HEK293 (cell line): ENCODE measurements around the gene CMTM2.
A peak's percentile ranks its signal among the peaks of the same experiment; 100 is the strongest.

Experiments
- CTCF ChIA-PET: fragments of 350-600 bp; formaldehyde crosslinking; extraction: SDS; loops from one replicate; lab custom pipeline; 2021; ENCODE audit warnings: antibody characterized with exemption; lab: Yijun Ruan, JAX
- POLR2A ChIA-PET: fragments of 300-600 bp; formaldehyde crosslinking; extraction: SDS; loops from one replicate; lab custom pipeline; 2020; ENCODE audit warnings: antibody characterized with exemption, inconsistent platforms; lab: Yijun Ruan, JAX
- H3K27ac ChIP-seq: fragments of 200-500 bp; sonication (Bioruptor generic); 2 replicates; pipeline ENCODE4 v1.5.1; 2014; ENCODE audit warnings: low read depth, low read length, control low read depth, inconsistent platforms; ENCODE audit errors: extremely low read depth
- H3K36me3 ChIP-seq, 2 experiments: fragments of 200-500 bp in 1 of 2; sonication (Bioruptor generic) in 1 of 2; 1 replicate in 1 of 2; 2 replicates in 1 of 2; pipeline ENCODE4 v1.5.1; 2014 to 2017; ENCODE audit warnings: inconsistent platforms in 2 of 2, low read length in 2 of 2; ENCODE audit not compliant: control insufficient read depth in 2 of 2, insufficient read depth in 1 of 2
- H3K4me1 ChIP-seq: fragments of 200-500 bp; sonication (Bioruptor generic); 2 replicates; pipeline ENCODE4 v1.5.1; 2014; ENCODE audit warnings: mild to moderate bottlenecking, low read length, inconsistent platforms; ENCODE audit not compliant: control insufficient read depth, insufficient read depth
- H3K4me3 ChIP-seq: 2 replicates; pipeline ENCODE4 v1.5.1; 2011; ENCODE audit warnings: low read depth, mild to moderate bottlenecking, control low read depth, low read length, moderate library complexity
- H3K9me3 ChIP-seq: fragments of 200-500 bp; sonication (Bioruptor generic); 2 replicates; pipeline ENCODE4 v1.5.1; 2014; ENCODE audit warnings: low read depth, low read length, inconsistent platforms; ENCODE audit not compliant: control insufficient read depth, insufficient read depth
- ELK4 ChIP-seq: IDR thresholded peaks from 2 replicates; pipeline ENCODE4 v1.6.1; 2011; ENCODE audit warnings: mild to moderate bottlenecking, low read depth, low read length, borderline replicate concordance
- KLF9 ChIP-seq: fragments of 450-650 bp; formaldehyde crosslinking; IDR thresholded peaks from 2 replicates; pipeline ENCODE4 v1.5.1; 2016; ENCODE audit warnings: missing biosample characterization, missing genetic modification characterization, low read depth
- MYNN ChIP-seq: fragments of 450-650 bp; formaldehyde crosslinking; IDR thresholded peaks from 2 replicates; pipeline ENCODE4 v1.5.1; 2016; ENCODE audit warnings: missing biosample characterization, missing genetic modification characterization, borderline replicate concordance
- YY2 ChIP-seq: fragments of 450-650 bp; formaldehyde crosslinking; IDR thresholded peaks from 2 replicates; pipeline ENCODE4 v1.5.1; 2016; ENCODE audit warnings: missing biosample characterization, missing genetic modification characterization
- ZBTB20 ChIP-seq: fragments of 450-650 bp; formaldehyde crosslinking; IDR thresholded peaks from 2 replicates; pipeline ENCODE4 v1.5.1; 2016; ENCODE audit warnings: missing biosample characterization, missing genetic modification characterization
- ZBTB7A ChIP-seq: fragments of 450-650 bp; formaldehyde crosslinking; IDR thresholded peaks from 2 replicates; pipeline ENCODE4 v1.5.1; 2016; ENCODE audit warnings: low read depth, missing biosample characterization, missing genetic modification characterization
- ZNF114 ChIP-seq: fragments of 450-650 bp; formaldehyde crosslinking; IDR thresholded peaks from 2 replicates; pipeline ENCODE4 v1.5.0; 2017; ENCODE audit warnings: missing biosample characterization, missing genetic modification characterization
- ZNF132 ChIP-seq: fragments of 450-650 bp; formaldehyde crosslinking; IDR thresholded peaks from 2 replicates; pipeline ENCODE4 v1.5.1; 2017; ENCODE audit warnings: missing biosample characterization, missing genetic modification characterization, borderline replicate concordance
- ZNF335 ChIP-seq: fragments of 450-650 bp; formaldehyde crosslinking; conservative IDR thresholded peaks from 2 replicates; pipeline ENCODE4 v1.5.1; 2016; ENCODE audit warnings: missing biosample characterization, missing genetic modification characterization
- ZNF362 ChIP-seq: fragments of 450-650 bp; formaldehyde crosslinking; IDR thresholded peaks from 2 replicates; pipeline ENCODE4 v1.5.1; 2016; ENCODE audit warnings: missing biosample characterization, missing genetic modification characterization
- ZNF423 ChIP-seq: fragments of 450-650 bp; formaldehyde crosslinking; IDR thresholded peaks from 2 replicates; pipeline ENCODE4 v1.5.1; 2016; ENCODE audit warnings: missing biosample characterization, missing genetic modification characterization
- ZNF48 ChIP-seq: fragments of 450-650 bp; formaldehyde crosslinking; IDR thresholded peaks from 2 replicates; pipeline ENCODE4 v1.5.1; 2016; ENCODE audit warnings: missing biosample characterization, missing genetic modification characterization
- ZNF510 ChIP-seq: fragments of 450-650 bp; formaldehyde crosslinking; IDR thresholded peaks from 2 replicates; pipeline ENCODE4 v1.5.1; 2018; ENCODE audit warnings: mild to moderate bottlenecking, missing genetic modification characterization, missing biosample characterization; ENCODE audit not compliant: insufficient replicate concordance
- ZNF645 ChIP-seq: fragments of 450-650 bp; formaldehyde crosslinking; IDR thresholded peaks from 2 replicates; pipeline ENCODE4; 2016; ENCODE audit warnings: missing biosample characterization, missing genetic modification characterization
- ZNF704 ChIP-seq: fragments of 450-650 bp; formaldehyde crosslinking; IDR thresholded peaks from 2 replicates; pipeline ENCODE4 v1.5.1; 2016; ENCODE audit warnings: missing biosample characterization, missing genetic modification characterization
- ZNF707 ChIP-seq: fragments of 450-650 bp; formaldehyde crosslinking; IDR thresholded peaks from 2 replicates; pipeline ENCODE4 v1.5.1; 2016; ENCODE audit warnings: missing biosample characterization, missing genetic modification characterization
- ZNF76 ChIP-seq: fragments of 450-650 bp; formaldehyde crosslinking; IDR thresholded peaks from 2 replicates; pipeline ENCODE4; 2016; ENCODE audit warnings: low read depth, missing biosample characterization, missing genetic modification characterization, borderline replicate concordance
- ZNF777 ChIP-seq: fragments of 450-650 bp; formaldehyde crosslinking; IDR thresholded peaks from 2 replicates; pipeline ENCODE4 v1.5.1; 2017; ENCODE audit warnings: missing biosample characterization, missing genetic modification characterization, borderline replicate concordance
- ZXDB ChIP-seq: fragments of 450-650 bp; formaldehyde crosslinking; IDR thresholded peaks from 2 replicates; pipeline ENCODE4 v1.5.1; 2016; ENCODE audit warnings: missing biosample characterization, missing genetic modification characterization
- TF ChIP-seq, protein P1 (sequence below): fragments of 450-650 bp; formaldehyde crosslinking; IDR thresholded peaks from 2 replicates; pipeline ENCODE4 v1.5.1; 2016; ENCODE audit warnings: missing biosample characterization, missing genetic modification characterization
- TF ChIP-seq, protein P2 (sequence below): fragments of 450-650 bp; formaldehyde crosslinking; IDR thresholded peaks from 2 replicates; pipeline ENCODE4 v1.5.1; 2016; ENCODE audit warnings: missing biosample characterization, missing genetic modification characterization, low read depth
- TF ChIP-seq, protein P3 (sequence below): fragments of 450-650 bp; formaldehyde crosslinking; IDR thresholded peaks from 2 replicates; pipeline ENCODE4 v1.5.1; 2016; ENCODE audit warnings: missing biosample characterization, missing genetic modification characterization, borderline replicate concordance

Gene CMTM2

DNA sequence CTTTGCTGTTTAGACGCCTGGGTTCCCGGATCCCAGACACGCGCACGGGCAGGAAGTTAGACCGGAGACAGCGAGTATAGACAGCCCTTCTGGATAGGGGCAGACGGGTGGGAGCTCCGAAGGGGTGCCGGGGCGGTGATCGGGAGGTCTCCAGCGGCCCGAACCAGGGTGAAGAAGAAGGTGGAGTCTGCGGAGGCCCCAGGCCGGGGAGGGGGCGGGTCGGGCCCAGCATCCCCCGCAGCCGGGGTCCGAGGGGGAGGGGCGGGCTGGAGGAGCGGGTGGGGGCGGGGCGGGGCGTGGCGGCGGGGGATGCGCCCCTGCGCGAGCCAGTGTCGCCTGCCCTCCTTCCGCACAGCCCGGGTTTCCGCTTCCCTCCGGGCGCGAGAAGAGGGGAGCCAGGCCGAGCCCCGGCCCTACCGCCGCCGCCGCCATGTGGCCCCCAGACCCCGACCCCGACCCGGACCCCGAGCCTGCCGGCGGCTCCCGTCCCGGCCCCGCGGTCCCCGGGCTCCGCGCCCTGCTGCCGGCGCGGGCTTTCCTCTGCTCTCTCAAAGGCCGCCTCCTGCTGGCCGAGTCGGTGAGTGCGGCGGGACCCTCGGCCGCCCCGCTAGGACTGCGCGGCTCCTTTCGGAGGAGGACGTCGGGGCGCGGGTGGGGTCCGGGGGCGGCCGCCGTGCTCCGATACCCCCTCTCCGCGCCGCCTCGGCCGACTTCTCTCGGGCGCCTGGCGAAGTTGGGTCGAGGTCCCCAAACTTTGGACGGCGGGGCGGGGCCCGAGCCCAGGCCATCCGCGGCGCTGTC, 25.3 kb downstream of the CMTM2 start, which contains the start of gene CMTM3:
TSS of gene CMTM3 (plus strand) at position 329 of the 801 bp plus-strand sequence. CDS start at position 431, 102 bp downstream.
- Histone ChIP-seq H3K27ac (peak within 1 kb of the TSS; percentile 80), H3K4me1 (no peaks in the 10 kb centered on the region), H3K9me3 (no peaks in the 10 kb centered on the region), H3K4me3 (peak within 1 kb of the TSS; percentile 69), H3K36me3 (peaks cover 0 to 10% of the 10 kb centered on the region in 2 experiments; a peak in 1 of 3 replicates)
- ChIA-PET CTCF (interaction anchor here (0.6 to 1.5 kb wide), 4 partner anchors 62 to 200 kb away, joined by 3 to 9 read pairs (median 4); no protein-coding TSS in a partner anchor), POLR2A (interaction anchor here (1.0 kb wide), 1 partner anchor 239 kb away, joined by 3 read pairs; no protein-coding TSS in a partner anchor)
- TF ChIP-seq ZNF707 (tag by site-specific recombination): no peak
- TF ChIP-seq KLF9 (tag by site-specific recombination): no peak; the same call in 1 of the 2 replicates
- TF ChIP-seq YY2: no peak
- TF ChIP-seq ZBTB7A (tag by site-specific recombination): peak; percentile 48; the same call in 1 of the 2 replicates
- no peak for TF ChIP-seq ZNF704
- TF ChIP-seq ZNF777 (tag by site-specific recombination): peak; percentile 65; the same call in 1 of the 2 replicates
- no peak for TF ChIP-seq ZNF510 (tag by site-specific recombination)
- TF ChIP-seq ZNF645 (tag by site-specific recombination): no peak
- TF ChIP-seq, protein P1, sequence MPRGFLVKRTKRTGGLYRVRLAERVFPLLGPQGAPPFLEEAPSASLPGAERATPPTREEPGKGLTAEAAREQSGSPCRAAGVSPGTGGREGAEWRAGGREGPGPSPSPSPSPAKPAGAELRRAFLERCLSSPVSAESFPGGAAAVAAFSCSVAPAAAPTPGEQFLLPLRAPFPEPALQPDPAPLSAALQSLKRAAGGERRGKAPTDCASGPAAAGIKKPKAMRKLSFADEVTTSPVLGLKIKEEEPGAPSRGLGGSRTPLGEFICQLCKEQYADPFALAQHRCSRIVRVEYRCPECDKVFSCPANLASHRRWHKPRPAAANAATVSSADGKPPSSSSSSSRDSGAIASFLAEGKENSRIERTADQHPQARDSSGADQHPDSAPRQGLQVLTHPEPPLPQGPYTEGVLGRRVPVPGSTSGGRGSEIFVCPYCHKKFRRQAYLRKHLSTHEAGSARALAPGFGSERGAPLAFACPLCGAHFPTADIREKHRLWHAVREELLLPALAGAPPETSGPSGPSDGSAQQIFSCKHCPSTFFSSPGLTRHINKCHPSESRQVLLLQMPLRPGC (tag by site-specific recombination): no peak
- no peak for TF ChIP-seq MYNN (tag by site-specific recombination)
- no peak for TF ChIP-seq ZNF362 (tag by site-specific recombination)
- TF ChIP-seq ZXDB (tag by site-specific recombination): no peak
- no peak for TF ChIP-seq ZNF132 (tag by site-specific recombination)
- TF ChIP-seq ZNF114: no peak
- no peak for TF ChIP-seq ZNF335 (tag by site-specific recombination)
- TF ChIP-seq, protein P2, sequence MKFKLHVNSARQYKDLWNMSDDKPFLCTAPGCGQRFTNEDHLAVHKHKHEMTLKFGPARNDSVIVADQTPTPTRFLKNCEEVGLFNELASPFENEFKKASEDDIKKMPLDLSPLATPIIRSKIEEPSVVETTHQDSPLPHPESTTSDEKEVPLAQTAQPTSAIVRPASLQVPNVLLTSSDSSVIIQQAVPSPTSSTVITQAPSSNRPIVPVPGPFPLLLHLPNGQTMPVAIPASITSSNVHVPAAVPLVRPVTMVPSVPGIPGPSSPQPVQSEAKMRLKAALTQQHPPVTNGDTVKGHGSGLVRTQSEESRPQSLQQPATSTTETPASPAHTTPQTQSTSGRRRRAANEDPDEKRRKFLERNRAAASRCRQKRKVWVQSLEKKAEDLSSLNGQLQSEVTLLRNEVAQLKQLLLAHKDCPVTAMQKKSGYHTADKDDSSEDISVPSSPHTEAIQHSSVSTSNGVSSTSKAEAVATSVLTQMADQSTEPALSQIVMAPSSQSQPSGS (tag by site-specific recombination): no peak
- TF ChIP-seq ZNF423: no peak
- no peak for TF ChIP-seq ZBTB20 (tag by site-specific recombination)
- TF ChIP-seq, protein P3, sequence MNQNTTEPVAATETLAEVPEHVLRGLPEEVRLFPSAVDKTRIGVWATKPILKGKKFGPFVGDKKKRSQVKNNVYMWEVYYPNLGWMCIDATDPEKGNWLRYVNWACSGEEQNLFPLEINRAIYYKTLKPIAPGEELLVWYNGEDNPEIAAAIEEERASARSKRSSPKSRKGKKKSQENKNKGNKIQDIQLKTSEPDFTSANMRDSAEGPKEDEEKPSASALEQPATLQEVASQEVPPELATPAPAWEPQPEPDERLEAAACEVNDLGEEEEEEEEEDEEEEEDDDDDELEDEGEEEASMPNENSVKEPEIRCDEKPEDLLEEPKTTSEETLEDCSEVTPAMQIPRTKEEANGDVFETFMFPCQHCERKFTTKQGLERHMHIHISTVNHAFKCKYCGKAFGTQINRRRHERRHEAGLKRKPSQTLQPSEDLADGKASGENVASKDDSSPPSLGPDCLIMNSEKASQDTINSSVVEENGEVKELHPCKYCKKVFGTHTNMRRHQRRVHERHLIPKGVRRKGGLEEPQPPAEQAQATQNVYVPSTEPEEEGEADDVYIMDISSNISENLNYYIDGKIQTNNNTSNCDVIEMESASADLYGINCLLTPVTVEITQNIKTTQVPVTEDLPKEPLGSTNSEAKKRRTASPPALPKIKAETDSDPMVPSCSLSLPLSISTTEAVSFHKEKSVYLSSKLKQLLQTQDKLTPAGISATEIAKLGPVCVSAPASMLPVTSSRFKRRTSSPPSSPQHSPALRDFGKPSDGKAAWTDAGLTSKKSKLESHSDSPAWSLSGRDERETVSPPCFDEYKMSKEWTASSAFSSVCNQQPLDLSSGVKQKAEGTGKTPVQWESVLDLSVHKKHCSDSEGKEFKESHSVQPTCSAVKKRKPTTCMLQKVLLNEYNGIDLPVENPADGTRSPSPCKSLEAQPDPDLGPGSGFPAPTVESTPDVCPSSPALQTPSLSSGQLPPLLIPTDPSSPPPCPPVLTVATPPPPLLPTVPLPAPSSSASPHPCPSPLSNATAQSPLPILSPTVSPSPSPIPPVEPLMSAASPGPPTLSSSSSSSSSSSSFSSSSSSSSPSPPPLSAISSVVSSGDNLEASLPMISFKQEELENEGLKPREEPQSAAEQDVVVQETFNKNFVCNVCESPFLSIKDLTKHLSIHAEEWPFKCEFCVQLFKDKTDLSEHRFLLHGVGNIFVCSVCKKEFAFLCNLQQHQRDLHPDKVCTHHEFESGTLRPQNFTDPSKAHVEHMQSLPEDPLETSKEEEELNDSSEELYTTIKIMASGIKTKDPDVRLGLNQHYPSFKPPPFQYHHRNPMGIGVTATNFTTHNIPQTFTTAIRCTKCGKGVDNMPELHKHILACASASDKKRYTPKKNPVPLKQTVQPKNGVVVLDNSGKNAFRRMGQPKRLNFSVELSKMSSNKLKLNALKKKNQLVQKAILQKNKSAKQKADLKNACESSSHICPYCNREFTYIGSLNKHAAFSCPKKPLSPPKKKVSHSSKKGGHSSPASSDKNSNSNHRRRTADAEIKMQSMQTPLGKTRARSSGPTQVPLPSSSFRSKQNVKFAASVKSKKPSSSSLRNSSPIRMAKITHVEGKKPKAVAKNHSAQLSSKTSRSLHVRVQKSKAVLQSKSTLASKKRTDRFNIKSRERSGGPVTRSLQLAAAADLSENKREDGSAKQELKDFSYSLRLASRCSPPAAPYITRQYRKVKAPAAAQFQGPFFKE (tag by site-specific recombination): no peak
- no peak for TF ChIP-seq ELK4
- no peak for TF ChIP-seq ZNF48
- TF ChIP-seq ZNF76 (tag by site-specific recombination): 0 out of 2 replicates have a peak, but pooled peaks have one; percentile 3
